GM12891 (cell line): ENCODE measurements around the gene ANKMY1.

ENCODE experiments used
- POLR2A ChIP-seq: IDR thresholded peaks from 2 replicates; pipeline ENCODE4 v1.6.1; 2011; ENCODE audit warnings: low read depth, low read length, control low read depth
- POLR2AphosphoS5 ChIP-seq: IDR thresholded peaks from 2 replicates; pipeline ENCODE4 v1.6.1; 2011; ENCODE audit warnings: low read depth, low read length, control low read depth
- SPI1 ChIP-seq: IDR thresholded peaks from 2 replicates; pipeline ENCODE4 v1.6.1; 2011; ENCODE audit warnings: low read depth, low read length, control low read depth
- TAF1 ChIP-seq: IDR thresholded peaks from 2 replicates; pipeline ENCODE4 v1.6.1; 2011; ENCODE audit warnings: low read depth, low read length, control low read depth

GRCh38 chr2:240453461-240454105 lies 104.2 kb downstream of the ANKMY1 start:
- TF ChIP-seq TAF1 (no peak), POLR2A (no peak), POLR2AphosphoS5 (no peak), SPI1 (no peak)
